SH-SY5Y (cell line): ENCODE measurements around the gene MLN.
A peak's percentile ranks its signal among the peaks of the same experiment; 100 is the strongest.

Experiments used
- GATA2 ChIP-seq: IDR thresholded peaks from 2 replicates; pipeline ENCODE4 v1.6.1; 2011; ENCODE audit warnings: mild to moderate bottlenecking, low read depth, low read length
- GATA3 ChIP-seq: IDR thresholded peaks from 2 replicates; pipeline ENCODE4 v1.6.1; 2011; ENCODE audit warnings: low read depth, mild to moderate bottlenecking, low read length, moderate library complexity

MLN gene

DNA sequence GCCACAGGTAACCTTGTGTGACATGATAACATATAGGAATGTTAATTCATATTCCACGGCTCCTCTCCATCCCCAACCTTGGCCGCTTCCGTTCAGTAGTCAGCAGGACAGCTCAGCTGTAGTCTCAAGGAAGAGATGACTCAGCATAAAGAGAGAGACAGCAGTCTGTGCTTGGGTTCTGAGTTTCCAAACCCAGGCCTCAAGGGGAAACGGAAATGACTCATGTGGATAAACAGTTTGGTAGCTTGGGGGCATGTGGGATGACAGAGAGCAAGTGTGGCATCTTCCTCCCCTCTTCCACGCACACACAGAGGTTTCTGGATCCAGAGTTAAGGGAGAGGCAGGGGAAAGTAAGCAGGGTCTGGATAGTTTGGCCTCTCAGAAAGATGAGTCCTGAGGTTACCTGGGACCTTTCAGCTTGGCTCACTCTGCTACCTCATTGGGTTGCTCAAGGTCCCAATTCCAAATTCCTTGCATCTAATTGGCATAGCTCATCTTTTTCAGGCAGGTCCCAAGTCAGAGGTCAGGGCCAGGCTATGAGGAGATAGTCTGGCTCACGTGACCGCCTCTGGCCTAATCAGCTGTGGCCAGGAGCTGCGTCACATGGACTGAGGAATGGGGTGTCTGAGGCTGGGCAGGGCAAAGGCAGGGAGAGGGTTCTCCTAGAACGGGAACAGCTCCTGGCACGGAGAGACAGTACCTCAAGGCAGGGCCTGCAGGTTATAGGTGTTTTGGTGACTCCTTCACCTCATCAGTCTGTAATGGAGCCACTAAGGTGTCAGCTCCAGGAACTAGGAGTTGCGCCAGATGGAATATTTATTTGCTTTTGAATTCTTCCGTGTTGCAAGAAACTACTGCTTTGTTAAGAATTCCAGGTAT lies 36.5 kb upstream of the MLN start:
- TF ChIP-seq GATA3 = no peak
- TF ChIP-seq GATA2 = no peak

DNA sequence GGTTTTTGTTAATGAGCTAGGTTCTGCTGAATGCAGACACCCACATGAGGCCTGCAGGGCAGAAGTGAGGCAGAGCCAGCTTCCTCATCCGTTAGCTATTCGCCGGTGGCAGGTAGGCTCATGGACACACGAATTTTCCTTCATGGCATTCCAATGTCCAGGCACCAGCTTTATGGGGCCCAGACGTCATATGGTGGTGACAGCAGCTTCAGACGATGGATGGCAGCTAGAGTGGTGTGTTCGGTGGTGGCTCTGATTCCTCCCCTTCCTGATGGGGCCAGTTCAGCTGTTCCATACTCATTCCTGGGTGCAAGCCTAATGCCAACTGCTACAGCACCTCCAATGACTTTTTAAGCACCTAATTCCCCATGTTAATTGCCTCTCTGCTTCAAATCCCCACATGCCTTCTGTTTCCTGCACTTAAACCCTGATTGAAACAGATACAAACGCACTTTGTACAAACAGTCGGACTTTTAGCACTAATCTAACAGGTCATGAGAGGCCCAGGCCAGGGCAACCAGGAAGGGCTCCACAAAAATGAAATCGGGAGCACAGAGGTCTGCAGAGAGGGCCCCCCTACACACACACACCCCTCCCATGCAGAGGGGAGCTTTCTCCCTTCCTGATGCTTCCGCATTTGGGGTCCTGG lies 35.7 kb upstream of the MLN start:
- TF ChIP-seq GATA3 (no peak), GATA2 (no peak)

DNA sequence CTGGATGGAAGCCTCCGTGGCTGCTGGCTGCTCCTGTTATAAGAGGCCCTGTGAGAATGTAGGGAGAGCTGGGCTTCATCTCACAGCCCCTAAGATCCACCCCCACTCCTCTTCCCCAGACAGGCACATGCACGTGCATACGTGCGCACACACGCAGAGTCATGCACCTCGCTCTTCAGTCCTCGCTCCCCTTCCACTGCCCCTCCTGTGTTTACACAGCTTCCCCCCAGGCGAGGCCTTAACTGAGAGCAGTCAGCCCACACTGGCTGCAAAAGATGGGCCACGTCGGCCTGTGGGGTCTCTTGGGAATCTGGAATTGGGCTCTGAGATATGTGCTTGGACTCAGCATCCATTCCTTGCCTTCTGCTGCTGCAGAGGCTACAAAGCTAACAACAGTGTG lies 35.2 kb upstream of the MLN start:
- no peak for TF ChIP-seq GATA2
- no peak for TF ChIP-seq GATA3

DNA sequence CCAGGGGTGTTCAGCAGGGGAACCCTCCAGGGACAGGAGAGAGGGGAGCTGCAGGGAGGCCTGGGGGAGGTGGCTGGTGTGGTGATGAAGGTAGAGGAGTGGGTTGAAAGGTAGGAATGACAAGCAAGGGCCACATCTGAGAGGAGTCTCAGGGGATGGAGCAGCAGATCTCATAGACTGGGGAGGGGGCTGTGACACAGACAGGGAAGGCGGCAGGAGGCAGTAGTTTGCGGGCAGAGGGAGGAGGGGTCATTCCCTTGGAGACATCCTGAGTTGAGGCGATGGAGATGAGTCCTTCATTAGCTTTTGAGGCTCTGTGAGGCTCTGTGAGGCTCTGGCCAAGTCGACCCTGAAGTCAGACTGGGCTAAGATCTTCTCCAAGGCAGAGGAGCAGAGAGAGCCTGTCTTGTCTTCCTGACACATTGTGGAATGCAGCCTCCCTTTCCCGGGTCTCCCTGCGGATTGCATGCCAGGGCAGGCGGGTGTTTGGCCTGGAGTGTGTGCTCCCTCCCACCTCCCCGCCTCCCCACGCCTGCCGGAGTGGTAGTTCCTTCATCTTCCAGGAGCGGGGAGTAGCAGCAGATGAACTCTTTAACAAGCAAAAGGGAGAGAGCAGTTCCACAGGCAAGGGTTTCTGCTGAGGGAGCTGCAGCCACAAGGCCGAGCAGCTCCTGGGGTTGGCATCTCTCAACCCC lies 34.3 kb upstream of the MLN start:
- TF ChIP-seq GATA3 (no peak), GATA2 (no peak)

DNA sequence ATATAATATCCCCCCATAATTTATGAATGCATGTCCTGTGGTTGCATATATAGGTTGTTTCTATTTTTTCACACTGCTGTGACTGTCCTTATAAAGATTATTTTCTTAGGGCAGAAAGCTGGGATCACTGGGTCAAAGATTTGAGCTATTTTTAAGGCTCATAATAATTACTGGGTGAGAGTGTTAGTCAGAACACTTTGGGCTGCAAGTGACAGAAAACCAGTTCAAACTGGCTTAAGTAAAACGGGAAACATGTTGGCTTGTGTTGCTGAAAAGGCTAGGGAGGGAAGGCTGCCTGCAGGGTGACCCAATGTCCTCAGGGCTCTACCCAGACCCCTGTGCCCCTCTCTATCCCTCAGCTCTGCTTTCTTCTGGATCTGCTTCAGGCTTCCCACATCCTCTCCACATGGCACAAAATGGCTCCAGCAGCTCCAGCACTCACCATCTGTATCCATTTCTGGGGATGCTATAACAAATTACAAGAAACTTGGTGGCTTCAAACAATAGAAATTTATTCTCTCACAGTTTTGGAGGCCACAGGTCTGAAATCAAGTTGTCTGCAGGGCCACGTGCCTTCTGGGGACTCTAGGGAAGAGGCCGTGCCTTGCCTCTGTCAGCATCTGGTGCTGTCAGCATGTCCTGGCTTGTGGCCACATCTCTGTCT lies 33.1 kb upstream of the MLN start:
- TF ChIP-seq GATA3 (no peak), GATA2 (no peak)

DNA sequence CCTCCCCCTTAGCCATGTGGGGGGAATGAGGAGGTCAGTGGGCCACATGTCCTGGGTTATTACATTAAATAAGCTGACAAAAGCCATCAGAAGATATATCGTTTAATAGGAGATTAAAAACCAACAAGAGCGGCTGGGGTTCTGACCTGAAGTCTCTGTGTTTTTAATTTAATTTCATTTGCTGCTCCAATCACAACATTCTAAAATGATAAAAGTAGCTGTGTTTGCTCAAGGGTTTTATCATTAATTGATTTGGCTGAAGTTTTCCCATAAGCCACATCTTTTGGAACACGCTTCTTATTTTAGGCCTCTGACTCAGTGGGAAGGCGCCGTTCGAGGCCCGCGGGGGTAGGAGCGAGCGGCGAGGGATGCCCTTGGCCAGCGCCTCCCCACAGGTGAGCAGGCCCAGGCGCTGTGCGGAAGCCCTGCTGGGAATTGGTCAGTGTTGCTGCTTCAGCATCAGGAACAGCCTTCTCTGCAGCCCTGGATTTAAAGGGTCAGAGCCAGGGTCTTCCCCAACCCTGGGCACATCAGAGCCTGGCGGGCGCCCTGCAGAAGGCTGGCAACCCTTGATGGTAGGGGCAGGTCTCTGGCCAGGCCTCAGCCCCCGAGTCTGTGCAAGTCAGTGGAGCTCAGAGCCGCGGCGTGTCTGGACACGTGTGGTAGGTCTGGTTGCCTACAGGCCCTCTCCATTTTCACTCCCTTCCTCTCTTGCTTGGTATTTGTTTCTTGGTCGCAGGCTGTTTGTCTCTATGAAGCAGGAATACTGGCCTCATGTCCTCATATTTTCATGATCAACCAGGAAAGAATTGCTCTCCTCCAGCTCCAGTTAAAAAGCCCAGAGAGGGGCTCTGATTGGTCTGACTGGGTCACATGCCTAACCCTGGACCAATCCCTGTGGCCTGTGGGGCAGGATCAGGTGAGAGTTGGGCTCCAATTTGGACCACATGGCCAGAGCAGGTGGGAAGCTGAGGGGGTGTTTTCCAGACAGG lies 30.9 kb upstream of the MLN start:
- no peak for TF ChIP-seq GATA2

DNA sequence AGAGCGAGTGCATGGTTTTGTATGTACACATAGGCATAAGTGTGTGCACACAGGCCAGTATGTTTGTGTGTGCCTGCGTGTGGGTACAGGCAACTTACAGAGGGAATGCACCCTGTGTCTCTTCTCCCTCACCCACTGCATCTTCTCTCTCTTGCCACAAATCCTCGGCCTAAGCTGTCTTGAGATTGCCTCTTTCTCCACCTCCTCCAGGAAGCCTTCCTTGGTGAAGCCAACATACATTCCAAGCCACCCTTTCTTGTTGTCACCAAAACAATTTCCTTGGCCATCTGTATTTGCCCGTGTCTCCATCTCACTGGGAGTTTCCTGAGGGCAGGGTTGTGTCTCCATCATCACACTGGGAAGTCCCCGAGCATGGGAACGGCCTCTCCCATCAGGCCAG lies 29.8 kb upstream of the MLN start:
- TF ChIP-seq GATA3 (no peak), GATA2 (no peak)

DNA sequence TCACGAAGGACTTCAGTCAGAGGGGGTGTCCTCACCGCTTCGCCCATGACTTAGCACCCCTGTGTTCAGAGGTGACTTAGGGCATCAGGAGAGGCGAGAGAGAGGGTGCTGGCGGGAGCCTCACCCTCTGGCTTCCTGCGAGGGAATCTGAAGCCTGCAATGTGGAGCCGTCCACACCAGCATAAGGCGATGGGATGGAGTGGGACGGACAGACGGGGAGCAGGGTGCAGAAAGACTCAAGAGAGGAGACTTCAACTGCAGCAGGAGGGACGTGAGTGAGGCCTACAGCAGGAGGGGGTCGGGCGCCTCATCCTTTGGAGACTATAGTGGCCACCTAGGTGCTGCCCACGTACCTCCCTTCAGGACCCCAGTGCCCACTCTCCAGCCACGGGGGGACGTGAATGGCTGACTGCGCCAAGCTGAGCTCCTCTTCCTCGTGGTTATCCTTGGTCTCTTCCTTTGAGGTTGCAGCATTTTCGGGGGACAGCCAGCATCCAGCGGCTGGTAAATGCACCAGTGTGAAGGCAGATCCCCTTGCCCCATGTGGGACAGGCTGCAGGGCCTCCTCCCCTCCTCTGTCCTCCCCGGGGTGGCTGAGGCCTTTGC lies 26.9 kb upstream of the MLN start:
- TF ChIP-seq GATA3 (no peak), GATA2 (no peak)

DNA sequence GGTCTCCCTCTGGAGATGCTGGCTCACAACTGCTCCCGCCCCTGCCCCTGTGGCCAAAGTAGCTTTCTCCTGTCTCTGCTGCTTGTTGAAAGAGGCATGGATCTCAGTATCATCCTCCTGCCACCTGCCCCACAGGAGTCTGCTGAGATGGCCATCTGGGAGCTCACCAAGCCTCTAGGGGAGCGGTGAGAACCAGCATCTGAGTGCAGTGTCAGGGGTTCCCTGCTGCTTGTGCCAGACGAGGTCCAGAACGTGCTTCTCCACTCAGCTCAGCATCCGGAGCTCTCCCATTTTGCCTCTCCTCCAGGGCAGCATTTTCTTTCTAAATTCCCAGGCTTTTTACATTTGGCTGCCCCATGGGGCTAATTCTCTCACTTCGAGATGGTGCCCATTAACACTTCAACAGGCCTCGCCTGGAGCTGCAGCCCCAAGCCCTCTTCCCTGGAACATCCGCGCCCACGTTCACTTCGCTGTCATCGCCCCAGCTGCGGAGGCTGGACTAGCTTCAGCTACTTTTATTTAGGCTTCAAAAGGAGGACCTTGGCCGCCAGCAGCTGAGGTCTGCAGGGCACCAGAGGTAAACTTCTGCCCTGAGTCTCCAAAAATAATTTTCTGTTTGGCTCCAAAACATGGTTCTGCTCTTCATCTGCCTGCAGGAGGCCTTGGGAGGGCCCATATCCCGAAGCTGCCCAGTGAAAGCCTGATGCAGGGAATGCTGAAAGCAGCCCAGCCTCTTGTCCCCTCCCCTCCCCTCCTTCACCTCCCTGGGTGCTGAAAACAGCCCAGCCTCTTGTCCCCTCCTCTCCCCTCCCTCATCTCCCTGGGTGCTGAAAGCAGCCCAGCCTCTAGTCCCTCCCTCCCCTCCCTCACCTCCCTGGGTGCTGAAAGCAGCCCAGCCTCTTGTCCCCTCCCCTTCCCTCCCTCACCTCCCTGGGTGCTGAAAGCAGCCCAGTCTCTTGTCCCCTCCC lies 25.2 kb upstream of the MLN start:
- TF ChIP-seq GATA2 = no peak
- no peak for TF ChIP-seq GATA3

DNA sequence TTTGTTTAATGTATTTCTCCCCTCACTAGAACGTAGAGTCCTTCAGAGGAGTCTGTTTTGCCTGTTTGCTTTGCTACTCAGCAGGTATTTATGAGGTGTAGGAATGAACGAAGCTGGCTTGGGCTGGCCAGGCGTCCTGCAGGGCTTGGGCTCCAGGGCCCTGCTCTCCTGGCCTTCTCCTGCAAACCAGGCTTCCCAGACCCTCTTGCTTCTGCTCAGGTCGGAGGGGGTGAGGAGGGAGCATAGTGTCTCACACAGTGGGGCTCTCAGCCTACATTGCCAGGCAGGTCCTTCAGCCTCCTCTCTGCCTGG lies 24.6 kb upstream of the MLN start:
- no peak for TF ChIP-seq GATA2
- no peak for TF ChIP-seq GATA3

DNA sequence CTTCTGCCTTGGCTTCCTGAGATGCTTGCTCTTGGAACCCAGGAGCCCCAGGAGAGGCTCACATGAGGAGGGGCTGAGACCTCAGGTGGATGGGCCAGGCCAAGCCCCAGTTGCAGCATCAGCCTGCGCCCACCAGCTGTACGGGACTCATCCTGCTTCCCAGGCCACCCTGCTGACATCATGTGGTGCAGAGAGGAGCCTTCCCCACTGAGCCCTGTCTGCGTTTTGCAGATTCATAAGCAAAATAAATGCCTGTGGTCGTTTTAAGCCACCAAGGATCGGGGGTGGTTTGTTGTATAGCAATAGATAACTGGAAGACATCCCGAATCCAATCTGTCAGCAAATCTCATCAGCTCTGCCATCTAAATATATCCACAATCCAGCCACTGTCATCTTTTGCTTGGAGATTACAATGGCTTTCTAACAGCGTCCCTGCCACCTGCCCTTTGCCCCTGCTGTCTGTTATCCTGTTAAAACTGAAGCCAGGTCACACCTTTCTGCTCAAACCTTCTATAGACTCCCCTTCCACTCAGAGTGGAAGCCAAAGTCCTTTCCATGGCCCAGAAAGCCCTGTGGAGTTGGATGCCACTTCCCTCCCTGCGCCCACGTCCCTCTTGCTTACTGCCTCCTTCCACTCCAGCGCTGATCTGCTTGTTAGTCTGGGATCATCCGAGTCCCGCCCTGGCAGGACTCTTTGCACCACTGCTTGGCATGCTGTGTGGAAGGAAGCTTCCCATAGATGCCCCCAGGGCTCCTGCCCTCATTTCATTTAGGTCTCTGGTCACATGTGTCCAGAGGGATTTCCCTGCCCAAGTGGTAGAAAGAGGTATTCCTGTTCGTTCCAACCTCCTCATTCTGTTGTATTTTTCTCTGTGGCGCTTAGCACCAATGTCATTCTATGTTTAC lies 24.0 kb upstream of the MLN start:
- TF ChIP-seq GATA3 = no peak
- 0 out of 2 replicates have a peak, but pooled peaks have one; percentile 16 for TF ChIP-seq GATA2
